G401.6 (cell line): ENCODE results near the gene CHAT.
A peak's percentile ranks its signal among the peaks of the same experiment; 100 is the strongest.

Experiments
- FAIRE-seq: peaks from 2 replicates; lab custom pipeline; 2012; peaks lifted over from hg19 to GRCh38; lab: Jason Lieb, UNC

CHAT gene

DNA sequence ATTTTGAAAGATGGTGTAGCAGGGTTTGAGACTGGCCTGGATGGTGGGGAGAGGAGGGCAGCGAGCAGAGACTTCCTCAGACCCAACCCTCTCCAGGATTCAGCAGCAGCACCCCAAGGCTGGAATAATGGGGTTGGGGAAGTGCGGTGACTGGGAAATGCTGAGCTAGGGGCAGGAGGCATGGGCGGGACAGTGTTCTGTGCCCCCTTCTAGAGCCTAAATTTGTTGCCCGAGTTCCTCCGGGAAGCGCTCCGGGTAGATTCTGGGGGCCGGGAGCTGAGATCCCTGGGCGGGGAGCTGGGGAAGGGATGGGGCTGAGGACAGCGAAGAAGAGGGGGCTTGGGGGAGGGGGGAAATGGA lies at the start of gene CHAT:
TSS of gene CHAT (plus strand) at position 156 of the 360 bp plus-strand sequence. CDS start at position 309, 153 bp downstream.
- FAIRE-seq: no peak

GRCh38 chr10:49564461-49565009 lies 49.3 kb upstream of the CHAT start:
- no peak for FAIRE-seq

- FAIRE-seq: no peak
Measured at GRCh38 chr10:49567810-49568209, 46.0 kb upstream of the CHAT start.

GRCh38 chr10:49568235-49568634 lies 45.6 kb upstream of the CHAT start:
- FAIRE-seq: no peak

- no peak for FAIRE-seq
Measured at GRCh38 chr10:49569031-49569631, 44.7 kb upstream of the CHAT start.

- no peak for FAIRE-seq
Measured at GRCh38 chr10:49571388-49571787, 42.4 kb upstream of the CHAT start.

DNA sequence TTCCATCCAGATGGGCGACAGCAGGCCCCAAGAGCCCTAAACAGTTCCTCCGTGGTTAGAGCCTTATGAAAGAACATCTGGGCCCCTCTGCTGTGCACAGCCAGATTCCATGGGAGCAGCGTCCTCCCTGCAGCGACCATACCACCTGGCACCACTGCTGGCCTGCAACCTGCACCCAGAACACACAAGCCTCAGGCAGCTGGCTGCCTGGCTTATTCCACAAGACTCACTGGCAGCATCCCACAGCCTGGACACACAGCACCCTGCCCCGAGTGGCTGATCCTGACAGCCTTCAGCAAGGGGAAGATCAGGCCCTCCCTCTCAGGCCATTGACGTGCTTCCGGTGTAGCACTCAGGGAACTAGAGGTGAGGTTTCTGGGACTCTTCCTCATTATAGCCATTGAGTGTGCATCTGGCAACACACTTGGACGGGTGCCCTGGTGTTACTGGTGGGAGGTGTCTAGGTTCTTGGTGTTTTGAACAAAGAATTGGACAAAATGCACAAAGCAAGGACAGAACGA lies 41.2 kb upstream of the CHAT start:
- no peak for FAIRE-seq

- no peak for FAIRE-seq
Measured at GRCh38 chr10:49575489-49576072, 38.3 kb upstream of the CHAT start.

DNA sequence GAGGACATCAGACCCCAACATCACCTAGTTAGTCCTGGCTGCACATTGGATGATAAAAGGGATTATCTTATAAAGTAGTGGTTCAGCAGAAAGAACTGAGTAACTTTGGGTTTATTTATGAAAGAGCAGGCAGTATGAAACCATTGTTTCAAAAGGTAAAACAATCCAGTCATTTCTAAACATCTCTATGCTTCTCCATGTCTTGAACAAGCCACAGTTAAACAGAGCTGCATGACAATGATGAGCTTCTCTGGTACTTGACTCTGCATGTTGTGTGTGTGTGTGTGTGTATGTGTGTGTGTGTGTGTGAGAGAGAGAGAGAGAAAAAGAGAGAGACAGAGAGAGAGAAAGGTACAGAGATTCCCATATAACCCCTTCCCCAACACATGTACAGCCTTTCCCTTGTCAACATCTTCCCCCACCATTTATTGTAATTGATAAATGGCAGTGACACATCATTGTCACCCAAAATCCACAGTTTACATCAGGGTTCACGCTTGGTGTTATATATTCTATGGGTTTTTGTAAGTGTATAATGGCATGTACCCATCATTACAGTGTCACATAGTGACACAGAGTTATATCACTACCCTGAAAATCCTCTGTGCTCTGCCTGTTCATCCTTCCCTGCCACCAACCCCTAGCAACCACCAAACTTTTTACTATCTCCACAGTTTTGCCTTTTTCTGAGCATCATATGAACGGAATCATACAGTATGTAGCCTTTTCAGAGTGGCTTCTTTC lies 36.5 kb upstream of the CHAT start:
- no peak for FAIRE-seq

GRCh38 chr10:49578392-49578791 lies 35.4 kb upstream of the CHAT start:
- no peak for FAIRE-seq

DNA sequence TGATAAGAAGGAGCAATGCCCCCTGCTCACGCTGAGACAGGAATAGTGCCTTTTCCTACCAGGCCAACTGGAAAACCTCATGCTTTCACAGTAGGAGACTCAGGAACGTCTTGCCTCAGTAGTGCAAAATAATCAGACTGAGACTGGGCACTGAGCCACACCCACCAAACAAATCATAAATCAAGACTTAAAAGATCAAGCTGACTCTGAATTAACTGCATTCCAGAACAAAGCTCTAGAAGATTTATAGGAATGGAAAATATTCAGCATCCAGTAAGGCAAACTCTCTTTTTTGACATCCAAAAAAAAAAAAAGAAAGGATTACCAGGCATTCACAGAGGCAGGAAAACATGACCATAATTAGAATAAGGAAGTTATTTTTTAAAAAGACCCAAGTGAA lies 34.2 kb upstream of the CHAT start:
- no peak for FAIRE-seq

DNA sequence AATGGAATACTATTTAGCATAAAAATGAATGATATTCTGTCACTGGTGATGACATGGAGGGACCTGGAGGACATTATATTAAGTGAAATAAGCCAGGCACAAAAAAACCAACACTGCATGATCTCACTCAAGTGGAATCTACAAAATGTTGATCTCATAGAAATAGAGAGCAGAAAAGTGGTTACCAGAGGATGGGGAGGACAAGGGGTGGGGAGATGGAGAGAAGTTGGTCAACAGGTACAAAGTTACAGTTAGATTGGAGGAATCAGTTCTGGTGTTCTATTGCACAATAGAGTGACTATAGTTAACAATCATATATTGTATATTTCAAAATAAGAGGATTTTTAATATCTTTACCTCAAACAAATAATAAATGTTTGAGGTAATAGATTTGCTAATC lies 28.4 kb upstream of the CHAT start:
- FAIRE-seq: no peak

DNA sequence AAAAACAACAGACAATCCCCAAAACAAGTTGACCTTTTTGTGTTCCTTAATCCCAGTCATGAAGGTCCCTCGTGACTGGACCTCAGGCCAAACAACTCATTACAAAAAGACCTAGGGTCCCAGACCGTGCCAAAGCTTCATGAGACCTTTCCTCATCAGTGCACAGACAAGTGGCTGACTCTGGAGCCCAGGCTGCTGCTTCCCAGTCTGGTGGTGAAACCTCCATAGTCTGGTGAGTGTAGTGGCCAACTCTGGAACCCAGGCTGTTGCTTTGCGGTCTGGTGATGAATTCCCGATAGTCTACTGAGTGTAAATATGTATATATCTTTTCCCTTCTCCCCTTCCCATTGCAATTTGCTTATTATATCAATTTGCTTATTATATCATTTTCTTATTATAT lies 25.9 kb upstream of the CHAT start:
- FAIRE-seq: no peak

- no peak for FAIRE-seq
Measured at GRCh38 chr10:49592726-49593563, 20.9 kb upstream of the CHAT start.

DNA sequence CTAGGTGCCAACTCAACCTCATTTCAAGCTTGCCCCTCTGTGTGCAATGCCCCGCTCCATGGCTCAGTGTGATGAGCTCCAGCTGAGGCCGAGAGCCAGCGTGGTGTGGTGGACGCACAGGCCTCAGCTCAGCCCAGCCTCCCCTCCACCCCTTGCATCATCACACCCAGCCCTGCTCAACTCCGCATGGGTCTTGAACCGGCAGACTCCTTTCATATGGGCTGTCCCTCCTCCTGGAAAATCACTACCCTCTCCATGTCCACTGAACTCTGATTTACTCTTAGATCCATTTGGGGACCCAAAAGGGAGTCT lies 20.3 kb upstream of the CHAT start:
- FAIRE-seq: no peak

GRCh38 chr10:49593998-49594397 lies 19.8 kb upstream of the CHAT start:
- FAIRE-seq: no peak

DNA sequence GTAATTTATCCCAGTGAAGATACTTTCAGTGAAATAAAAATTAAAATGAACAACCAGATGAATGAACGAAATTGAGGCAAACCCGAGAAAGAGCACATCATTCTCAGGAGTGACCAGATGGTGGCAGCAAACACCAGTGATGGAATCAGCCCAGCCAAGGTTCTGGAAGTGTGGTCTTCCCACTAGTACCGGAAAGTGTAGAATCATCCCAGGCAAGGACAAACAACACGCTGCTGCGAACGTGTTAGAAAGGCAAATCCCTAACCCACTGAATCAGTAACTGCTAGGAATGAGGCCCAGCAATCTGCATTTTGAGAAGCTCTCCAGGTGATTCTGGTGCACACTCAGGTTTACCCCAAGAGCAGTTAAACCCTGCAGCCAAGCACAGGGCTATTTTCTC lies 19.2 kb upstream of the CHAT start:
- peak; percentile 85 for FAIRE-seq

DNA sequence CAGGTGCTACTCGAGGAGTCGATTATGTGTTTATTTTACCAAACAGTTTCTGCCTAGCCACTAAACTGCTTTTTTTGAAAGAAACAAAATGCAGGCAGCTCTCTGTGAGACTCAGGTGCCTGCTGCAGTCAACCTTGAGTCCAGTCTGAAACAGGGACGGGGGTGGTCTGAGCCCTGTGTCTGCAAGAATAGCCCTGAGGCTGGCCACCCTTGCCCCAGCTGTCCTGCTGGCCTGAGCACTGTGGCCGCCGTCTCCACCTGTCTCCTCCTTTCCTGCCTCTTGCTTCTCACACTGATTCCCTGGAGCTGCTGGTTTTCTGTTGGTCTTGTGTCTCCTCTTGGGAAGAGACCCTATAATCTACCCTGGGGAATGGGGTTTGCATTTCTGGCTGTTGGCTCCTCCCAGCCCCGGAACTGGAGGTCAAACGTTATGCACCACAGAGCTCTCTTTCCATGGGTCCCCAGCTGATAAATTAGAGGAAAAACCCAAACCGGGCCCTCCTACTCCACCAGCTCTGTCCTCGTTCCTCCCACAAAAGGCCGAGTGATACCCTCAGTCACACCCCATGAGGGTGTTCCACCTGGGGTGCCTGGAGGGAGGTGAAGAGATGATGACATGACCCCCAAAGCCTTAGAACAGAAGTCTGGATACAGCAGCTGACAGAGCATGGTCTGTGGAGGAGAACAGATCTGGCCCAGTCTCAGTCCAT lies 18.7 kb upstream of the CHAT start:
- FAIRE-seq: no peak

- no peak for FAIRE-seq
Measured at GRCh38 chr10:49595713-49596492, 17.9 kb upstream of the CHAT start.

- no peak for FAIRE-seq
Measured at GRCh38 chr10:49596493-49596809, 17.4 kb upstream of the CHAT start.

DNA sequence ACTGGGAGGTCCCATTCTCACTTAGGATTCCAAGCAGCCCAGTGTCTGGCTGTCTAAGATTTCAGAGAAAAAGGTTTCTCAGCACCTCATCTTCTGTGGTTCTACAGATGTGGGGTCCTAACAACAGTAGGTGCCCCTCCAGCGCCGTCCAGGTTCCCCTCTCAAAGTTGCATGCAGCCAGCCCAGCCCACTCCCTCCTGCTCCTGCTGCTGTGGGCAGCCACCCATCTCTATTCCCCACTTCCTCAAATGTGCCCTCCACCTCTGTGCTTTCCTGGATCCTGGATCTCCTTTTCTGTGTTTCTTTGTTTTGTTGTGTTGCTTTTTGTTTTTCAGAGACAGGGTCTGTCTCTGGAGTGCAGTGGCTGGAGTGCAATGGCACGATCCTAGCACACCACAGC lies 17.0 kb upstream of the CHAT start:
- no peak for FAIRE-seq
